DND-41 (cell line): ENCODE data around the gene TMTC4.
A peak's percentile ranks its signal among the peaks of the same experiment; 100 is the strongest.

Experiments
- ATAC-seq: fragments of 200-7000 bp; cut with Tn5 transposase; 3 replicates; pipeline ENCODE4 v1.9.1; 2021; ENCODE audit warnings: low read depth; ENCODE audit not compliant: insufficient read depth
- DNase-seq: peaks from one replicate; pipeline ENCODE4 v3.0.0-alpha.2; 2020
- H2AFZ ChIP-seq: 2 replicates; pipeline ENCODE4 v1.6.0; 2012; ENCODE audit warnings: low read depth, low read length
- H3K27ac ChIP-seq: 2 replicates; pipeline ENCODE4 v1.5.1; 2012; ENCODE audit warnings: low read length, inconsistent platforms
- H3K27me3 ChIP-seq: fragments of 200-600 bp; sonication (generic); 2 replicates; pipeline ENCODE4 v1.6.0; 2012; ENCODE audit warnings: low read length, mild to moderate bottlenecking, inconsistent platforms; ENCODE audit not compliant: insufficient read depth, poor library complexity
- H3K36me3 ChIP-seq: 2 replicates; pipeline ENCODE4 v1.5.1; 2012; ENCODE audit warnings: low read length, inconsistent platforms; ENCODE audit not compliant: insufficient read depth
- H3K4me1 ChIP-seq: 2 replicates; pipeline ENCODE4 v1.5.1; 2012; ENCODE audit warnings: mild to moderate bottlenecking, low read length; ENCODE audit not compliant: insufficient read depth
- H3K4me2 ChIP-seq: 2 replicates; pipeline ENCODE4 v1.6.0; 2012; ENCODE audit warnings: mild to moderate bottlenecking, moderate library complexity, low read length, inconsistent platforms; ENCODE audit not compliant: insufficient read depth
- H3K4me3 ChIP-seq, 2 experiments: fragments of 200-600 bp in 1 of 2; shearing (Covaris generic) in 1 of 2; 2 replicates each; pipeline ENCODE4 v1.5.1; 2012 to 2016; ENCODE audit warnings: inconsistent platforms in 2 of 2, low read length in 2 of 2, mild to moderate bottlenecking in 2 of 2, low read depth in 1 of 2, moderate library complexity in 1 of 2
- H3K79me2 ChIP-seq: 2 replicates; pipeline ENCODE4 v1.6.0; 2012; ENCODE audit warnings: low read length, inconsistent platforms; ENCODE audit not compliant: insufficient read depth
- H3K9ac ChIP-seq: 2 replicates; pipeline ENCODE4 v1.6.0; 2012; ENCODE audit warnings: low read depth, mild to moderate bottlenecking, inconsistent platforms, low read length, moderate library complexity
- H3K9me3 ChIP-seq: 2 replicates; pipeline ENCODE4 v1.5.1; 2012; ENCODE audit warnings: low read length, moderate library complexity, mild to moderate bottlenecking, inconsistent platforms; ENCODE audit not compliant: insufficient read depth, severe bottlenecking
- H4K20me1 ChIP-seq: 2 replicates; pipeline ENCODE4 v1.6.0; 2012; ENCODE audit warnings: low read length; ENCODE audit not compliant: insufficient read depth
- CTCF ChIP-seq: IDR thresholded peaks from 2 replicates; pipeline ENCODE4 v1.5.1; 2012; ENCODE audit warnings: borderline replicate concordance, low read length, moderate library complexity, mild to moderate bottlenecking; ENCODE audit not compliant: poor library complexity, severe bottlenecking; ENCODE audit errors: extremely low read depth
- EZH2 ChIP-seq: IDR thresholded peaks from 3 replicates; pipeline ENCODE4 v1.6.1; 2012; ENCODE audit warnings: borderline replicate concordance, low read depth, mild to moderate bottlenecking, moderate library complexity, low read length, inconsistent platforms; ENCODE audit not compliant: severe bottlenecking

The TMTC4 gene

GRCh38 chr13:100671389-100672182 lies 3.0 kb downstream of the TMTC4 start:
- DNase-seq (no peak), ATAC-seq (no peak)
- H3K79me2 ChIP-seq, result peaks cover 55% of the 10 kb centered on the region
- 0 out of 2 replicates have a peak overlapping the region, but pooled peaks have one; percentile 12 for H3K27ac ChIP-seq
- peaks cover 49% of the 10 kb centered on the region for H3K36me3 ChIP-seq
- H3K9ac ChIP-seq, result no peak overlapping the region
- H2AFZ ChIP-seq, result no peak overlapping the region
- TF ChIP-seq CTCF (no peak), EZH2 (no peak)
- H3K4me3 ChIP-seq, result no peak overlapping the region
- H3K27me3 ChIP-seq, result no peaks in the 10 kb centered on the region
- H4K20me1 ChIP-seq, result peaks cover 36% of the 10 kb centered on the region
- peak overlapping the region; percentile 84; the same call in 1 of the 2 replicates for H3K4me2 ChIP-seq
- peaks cover 30% of the 10 kb centered on the region for H3K4me1 ChIP-seq
- H3K9me3 ChIP-seq, result no peaks in the 10 kb centered on the region

- H3K27ac ChIP-seq, result no peak overlapping the region
- TF ChIP-seq CTCF, result no peak
- TF ChIP-seq EZH2, result no peak
- H4K20me1 ChIP-seq, result peaks cover 37% of the 10 kb centered on the region
- ATAC-seq (no peak), DNase-seq (no peak)
- peaks cover 15% of the 10 kb centered on the region for H3K4me1 ChIP-seq
- H3K9ac ChIP-seq, result no peak overlapping the region
- H3K4me2 ChIP-seq, result no peak overlapping the region
- no peaks in the 10 kb centered on the region for H3K9me3 ChIP-seq
- peaks cover 80% of the 10 kb centered on the region for H3K36me3 ChIP-seq
- no peak overlapping the region for H3K4me3 ChIP-seq
- no peaks in the 10 kb centered on the region for H3K27me3 ChIP-seq
- peaks cover 44% of the 10 kb centered on the region for H3K79me2 ChIP-seq
- no peak overlapping the region for H2AFZ ChIP-seq
Measured at GRCh38 chr13:100668408-100668807, 6.2 kb downstream of the TMTC4 start.

GRCh38 chr13:100667894-100668293 lies 6.7 kb downstream of the TMTC4 start:
- ATAC-seq, result no peak
- Histone ChIP-seq H3K4me2 (no peak overlapping the region), H2AFZ (no peak overlapping the region), H3K79me2 (peaks cover 39% of the 10 kb centered on the region), H3K27ac (no peak overlapping the region), H4K20me1 (peaks cover 35% of the 10 kb centered on the region), H3K9ac (no peak overlapping the region), H3K36me3 (peaks cover 85% of the 10 kb centered on the region), H3K9me3 (no peaks in the 10 kb centered on the region), H3K4me3 (no peak overlapping the region), H3K27me3 (no peaks in the 10 kb centered on the region), H3K4me1 (peaks cover 10% of the 10 kb centered on the region)
- no peak for DNase-seq
- TF ChIP-seq EZH2 (no peak), CTCF (no peak)
